ENCODE data around the gene MYLK. TPM values are rescaled to one million over a fixed set of nuclear protein-coding genes. Genes with fewer than 3 reads are reported as not detected.

MYLK gene
- polyA plus RNA-seq, 1 donor (not counting 4 experiments of a cell fraction or from before 2014, with no cell fraction given), result 7.8 TPM

GRCh38 chr3:123804676-123805075 lies 79.5 kb downstream of the MYLK start:
- no peaks in the 10 kb centered on the region for H3K9me1 ChIP-seq (ENCODE audit: control insufficient read depth, extremely low read depth, insufficient read depth, low read length)
- TF ChIP-seq CTCF (optimal IDR thresholded peaks at IDR 0.05 in 1 of 3, IDR thresholded peaks at IDR 0.05 in 1 of 3, conservative IDR thresholded peaks at IDR 0.05 in 1 of 3; ENCODE audit: extremely low read depth in 1 of 3, insufficient read depth in 2 of 3, low read length in 3 of 3) (no peak), EZH2 (IDR thresholded peaks at IDR 0.05; ENCODE audit: low read length) (no peak)
- dilution Hi-C loops (cut with MboI; ENCODE audit: extremely low pct_ligation_motif_present, low sequenced_read_pairs), result no loop called here
- H2AFZ ChIP-seq (ENCODE audit: control insufficient read depth, low read length), result no peak overlapping the region
- H3K4me2 ChIP-seq (ENCODE audit: control insufficient read depth, extremely low read depth, insufficient read depth, low read depth, low read length), result no peak overlapping the region
- H3K9me3 ChIP-seq (ENCODE audit: control insufficient read depth, low read depth, low read length), result no peaks in the 10 kb centered on the region
- H3K9ac ChIP-seq (ENCODE audit: control insufficient read depth, extremely low read depth, insufficient read depth, low read length), result no peak overlapping the region
- H4K20me1 ChIP-seq (ENCODE audit: control insufficient read depth, extremely low read depth, insufficient read depth, low read length), result no peaks in the 10 kb centered on the region
- FAIRE-seq (no peak), DNase-seq (ENCODE audit: low read depth, low spot score) (no peak)
- H3K36me3 ChIP-seq (ENCODE audit: control insufficient read depth in 2 of 2, extremely low read depth in 1 of 2, insufficient read depth in 2 of 2, low read length in 2 of 2), result no peaks in the 10 kb centered on the region
- no peaks in the 10 kb centered on the region for H3K79me2 ChIP-seq (ENCODE audit: control insufficient read depth, insufficient read depth, low read length)
- H3K4me3 ChIP-seq (ENCODE audit: control insufficient read depth in 2 of 3, extremely low read depth in 1 of 3, insufficient read depth in 2 of 3, low read depth in 1 of 3, low read length in 3 of 3), result no peak overlapping the region
- H3K4me1 ChIP-seq (ENCODE audit: control insufficient read depth, extremely low read depth, insufficient read depth, low read length), result peaks cover 26% of the 10 kb centered on the region
- H3K27ac ChIP-seq (ENCODE audit: control insufficient read depth, insufficient read depth, low read length), result no peak overlapping the region
- H3K27me3 ChIP-seq (ENCODE audit: control insufficient read depth, extremely low read depth, insufficient read depth, low read length), result no peaks in the 10 kb centered on the region

GRCh38 chr3:123803521-123803920 lies 80.6 kb downstream of the MYLK start:
- TF ChIP-seq EZH2 (IDR thresholded peaks at IDR 0.05; ENCODE audit: low read length), result no peak
- no peak for TF ChIP-seq CTCF (optimal IDR thresholded peaks at IDR 0.05 in 1 of 3, IDR thresholded peaks at IDR 0.05 in 1 of 3, conservative IDR thresholded peaks at IDR 0.05 in 1 of 3; ENCODE audit: extremely low read depth in 1 of 3, insufficient read depth in 2 of 3, low read length in 3 of 3)
- Histone ChIP-seq H3K27ac (ENCODE audit: control insufficient read depth, insufficient read depth, low read length) (no peak overlapping the region), H2AFZ (ENCODE audit: control insufficient read depth, low read length) (no peak overlapping the region), H3K4me3 (ENCODE audit: control insufficient read depth in 2 of 3, extremely low read depth in 1 of 3, insufficient read depth in 2 of 3, low read depth in 1 of 3, low read length in 3 of 3) (no peak overlapping the region), H3K4me2 (ENCODE audit: control insufficient read depth, extremely low read depth, insufficient read depth, low read depth, low read length) (no peak overlapping the region), H3K9ac (ENCODE audit: control insufficient read depth, extremely low read depth, insufficient read depth, low read length) (no peak overlapping the region), H3K79me2 (ENCODE audit: control insufficient read depth, insufficient read depth, low read length) (no peaks in the 10 kb centered on the region), H3K36me3 (ENCODE audit: control insufficient read depth in 2 of 2, extremely low read depth in 1 of 2, insufficient read depth in 2 of 2, low read length in 2 of 2) (no peaks in the 10 kb centered on the region), H4K20me1 (ENCODE audit: control insufficient read depth, extremely low read depth, insufficient read depth, low read length) (no peaks in the 10 kb centered on the region), H3K4me1 (ENCODE audit: control insufficient read depth, extremely low read depth, insufficient read depth, low read length) (peaks cover 29% of the 10 kb centered on the region), H3K9me1 (ENCODE audit: control insufficient read depth, extremely low read depth, insufficient read depth, low read length) (no peaks in the 10 kb centered on the region), H3K9me3 (ENCODE audit: control insufficient read depth, low read depth, low read length) (no peaks in the 10 kb centered on the region), H3K27me3 (ENCODE audit: control insufficient read depth, extremely low read depth, insufficient read depth, low read length) (no peaks in the 10 kb centered on the region)
- no peak for DNase-seq (ENCODE audit: low read depth, low spot score)
- dilution Hi-C loops (cut with MboI; ENCODE audit: extremely low pct_ligation_motif_present, low sequenced_read_pairs), result no loop called here
- no peak for FAIRE-seq

Measured in keratinocyte (primary cell).